ENCODE measurements around the gene CARD19. TPM values are rescaled to one million over a fixed set of nuclear protein-coding genes. Genes with fewer than 3 reads are reported as not detected.
A peak's percentile ranks its signal among the peaks of the same experiment; 100 is the strongest.

CARD19 gene
- total RNA-seq, 1 donor from 2014 or later: 95.7 TPM

DNA sequence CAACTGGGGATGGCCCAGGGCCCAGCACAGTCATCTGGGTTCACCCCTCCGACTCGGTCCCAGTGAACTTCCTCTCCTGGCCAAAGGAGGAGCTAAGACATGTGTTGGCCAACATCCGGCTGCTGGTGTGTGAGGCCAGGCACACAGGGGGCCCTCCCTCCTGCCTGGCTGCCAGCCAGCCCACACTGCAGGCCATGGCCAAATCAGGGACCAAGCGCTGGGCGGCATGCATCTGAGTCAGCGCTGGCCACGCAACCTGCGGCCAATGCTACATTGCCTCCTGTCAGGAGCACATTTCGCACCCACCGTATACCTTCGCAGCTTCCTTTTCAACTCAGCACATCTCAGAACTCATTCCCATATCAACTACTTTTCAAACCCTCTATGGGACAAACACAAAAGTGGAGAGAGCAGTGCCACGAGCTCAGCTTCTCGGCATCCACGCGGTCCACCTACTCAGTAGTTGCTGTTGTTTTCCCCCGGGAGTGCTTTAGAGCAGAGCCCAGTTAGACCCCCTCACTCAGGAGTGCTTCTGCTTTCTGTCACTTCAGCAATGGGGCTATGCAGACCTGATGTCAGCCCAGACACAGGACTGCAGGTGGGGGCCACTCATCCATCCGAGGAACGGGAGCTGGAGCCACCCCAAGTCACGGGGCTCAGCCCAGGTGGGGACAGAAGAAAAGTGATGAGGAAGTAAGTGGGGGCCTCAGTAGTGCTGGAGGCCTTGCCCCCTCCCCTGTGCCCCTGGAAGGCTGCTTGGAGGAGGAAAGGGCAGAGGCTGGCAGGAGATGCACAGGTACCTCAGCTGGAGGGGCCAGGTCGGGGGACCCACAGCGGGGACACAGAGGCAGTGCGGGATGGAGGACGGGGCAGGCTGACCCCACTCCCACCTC, 24.2 kb downstream of the CARD19 start:
- DNase-seq (ENCODE audit: low read depth, low spot score): peak; percentile 66

DNA sequence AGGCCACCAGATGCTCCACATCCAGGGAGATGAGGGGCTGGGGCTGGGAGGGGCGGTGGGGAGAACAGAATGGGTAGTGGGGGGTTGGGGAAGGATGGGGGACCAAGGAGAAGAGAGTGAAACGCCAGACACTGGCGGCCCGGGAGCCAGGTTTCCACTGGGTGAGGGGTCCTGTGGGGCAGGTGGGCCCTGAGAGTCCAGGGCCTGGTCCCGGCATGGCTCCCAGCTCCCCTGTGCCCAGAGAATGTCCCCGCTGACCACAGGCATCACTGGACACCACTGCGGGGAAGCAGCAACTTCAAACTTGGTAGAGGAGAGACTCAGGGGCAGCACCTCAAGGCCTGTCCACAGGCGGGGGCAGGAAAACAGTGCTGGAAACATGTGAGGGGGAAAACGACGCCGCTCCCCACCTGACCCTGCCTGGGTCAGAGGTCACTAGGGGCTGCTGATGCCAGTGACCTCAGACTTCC, 24.9 kb downstream of the CARD19 start:
- no peak for DNase-seq (ENCODE audit: low read depth, low spot score)

DNA sequence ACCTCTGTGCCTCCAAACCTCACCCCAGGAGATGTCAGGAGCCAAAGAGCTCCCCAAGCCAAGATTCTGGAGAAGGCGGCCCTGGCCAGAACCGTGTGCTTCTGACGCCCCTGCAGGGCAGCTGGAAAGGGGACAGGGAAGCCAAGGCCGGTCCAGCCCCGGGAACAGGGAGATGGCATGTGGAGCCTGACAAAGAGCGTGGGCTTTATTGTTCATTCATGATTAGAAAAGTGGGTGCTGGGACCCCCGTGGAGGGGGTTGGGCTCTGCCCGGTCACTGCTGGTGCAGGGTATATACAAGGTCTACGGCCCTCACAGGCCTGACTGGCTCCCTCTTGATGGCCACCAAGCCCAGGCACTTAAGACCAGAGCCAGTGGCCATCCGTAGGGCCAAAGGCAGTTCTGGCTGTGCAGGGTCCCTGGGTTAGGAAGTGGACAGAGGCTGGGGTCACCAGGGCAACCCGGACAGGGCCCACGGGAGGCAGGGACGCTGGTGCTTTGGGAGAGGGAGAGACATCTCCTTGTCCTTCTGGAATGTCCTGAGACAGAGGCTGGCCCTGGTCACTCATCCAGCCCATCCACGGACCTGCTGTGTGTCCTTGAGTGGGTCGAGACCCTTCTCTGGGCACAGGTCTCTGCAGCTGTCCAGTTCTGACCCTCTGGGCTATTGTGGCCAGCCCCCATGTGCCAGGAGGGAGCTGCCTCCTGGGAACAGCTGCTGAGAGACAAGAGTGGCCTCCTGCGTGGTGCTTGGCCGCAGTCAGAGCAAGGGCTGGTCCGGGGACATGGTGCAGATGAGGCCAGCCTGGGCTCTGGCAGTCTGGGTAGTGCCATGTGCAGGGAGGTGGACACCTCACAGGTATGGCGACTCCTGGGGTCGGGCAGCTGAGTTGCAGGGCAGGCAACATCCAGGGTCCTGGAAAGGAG, 25.6 kb downstream of the CARD19 start:
- DNase-seq (ENCODE audit: low read depth, low spot score): no peak

DNA sequence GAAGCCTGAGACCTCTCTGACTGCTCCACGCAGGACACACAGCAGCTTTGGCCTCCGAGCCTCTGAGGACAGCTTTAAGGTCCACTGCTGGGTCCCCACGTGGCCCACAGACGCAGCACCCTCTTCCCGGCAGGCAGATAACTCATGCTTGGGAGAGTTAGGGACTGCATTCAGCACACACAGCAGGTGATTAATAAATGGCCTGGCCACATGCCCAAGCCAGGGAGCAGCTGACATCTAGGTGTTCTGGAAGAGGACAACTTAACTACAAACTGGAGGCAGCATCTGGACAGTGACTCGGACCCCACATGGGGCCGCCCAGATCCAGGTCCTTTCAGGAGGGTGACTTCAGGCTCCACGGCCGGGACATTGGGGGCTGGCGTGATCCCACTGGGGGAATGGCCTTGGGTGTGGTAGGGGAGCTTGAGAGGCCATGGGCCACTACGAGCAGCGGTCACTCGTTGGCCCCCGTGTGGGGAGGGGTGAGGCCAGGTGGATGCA, 26.8 kb downstream of the CARD19 start:
- DNase-seq (ENCODE audit: low read depth, low spot score): no peak

DNA sequence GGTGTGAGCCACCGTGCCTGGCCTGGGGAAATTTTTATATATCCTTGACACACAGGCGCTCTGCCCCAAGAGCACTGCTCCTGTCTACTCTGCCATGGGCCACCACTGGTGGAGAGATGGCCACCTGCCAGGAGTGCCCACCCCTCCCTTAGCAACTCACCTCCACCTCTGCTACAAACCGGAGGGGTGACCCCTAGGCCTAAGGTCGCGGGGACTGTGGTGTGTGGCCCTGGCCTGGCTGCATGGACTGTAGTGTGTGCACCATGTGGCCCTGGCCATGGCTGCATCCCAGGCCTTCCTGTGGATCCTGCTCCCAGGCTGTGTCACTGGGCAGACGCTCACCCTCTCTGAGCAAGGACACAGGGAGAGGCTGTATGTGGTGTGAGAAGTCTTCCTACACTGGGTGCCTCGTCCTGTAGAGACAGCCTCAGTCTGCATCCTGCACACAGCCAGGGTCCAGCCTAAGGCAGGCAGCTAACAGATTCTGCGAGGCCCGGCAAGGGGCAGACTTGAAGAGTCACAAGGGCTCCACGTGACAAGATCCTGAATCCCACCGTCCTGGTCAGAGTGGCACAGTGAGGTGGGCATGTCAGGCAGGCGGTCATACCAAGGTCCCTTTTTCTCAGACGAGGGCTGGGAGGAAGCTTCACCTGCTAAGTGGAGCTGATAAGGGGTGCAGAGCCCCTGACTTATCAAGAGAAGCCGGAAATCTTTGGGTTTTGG, 27.7 kb downstream of the CARD19 start:
- no peak for DNase-seq (ENCODE audit: low read depth, low spot score)

DNA sequence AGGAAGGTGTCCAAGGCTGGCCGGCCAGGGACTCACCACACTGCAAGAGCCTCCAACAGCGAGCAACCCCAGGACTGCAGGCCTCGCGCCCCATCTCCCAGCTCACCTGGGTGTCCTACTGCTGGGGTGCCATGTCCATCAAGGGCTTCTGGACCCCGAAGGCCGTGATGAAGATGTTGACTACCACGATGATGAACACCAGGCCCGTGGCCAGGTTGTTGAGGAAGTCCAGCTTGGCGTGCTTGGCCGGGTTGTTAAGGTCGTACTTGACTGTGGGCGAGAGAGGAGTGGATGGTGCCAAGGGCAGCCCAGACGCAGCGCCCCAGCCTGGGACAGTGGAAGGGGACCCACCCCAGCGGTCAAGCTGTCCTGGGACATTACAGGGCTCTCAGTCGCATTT, 28.8 kb downstream of the CARD19 start:
- no peak for DNase-seq (ENCODE audit: low read depth, low spot score)

DNA sequence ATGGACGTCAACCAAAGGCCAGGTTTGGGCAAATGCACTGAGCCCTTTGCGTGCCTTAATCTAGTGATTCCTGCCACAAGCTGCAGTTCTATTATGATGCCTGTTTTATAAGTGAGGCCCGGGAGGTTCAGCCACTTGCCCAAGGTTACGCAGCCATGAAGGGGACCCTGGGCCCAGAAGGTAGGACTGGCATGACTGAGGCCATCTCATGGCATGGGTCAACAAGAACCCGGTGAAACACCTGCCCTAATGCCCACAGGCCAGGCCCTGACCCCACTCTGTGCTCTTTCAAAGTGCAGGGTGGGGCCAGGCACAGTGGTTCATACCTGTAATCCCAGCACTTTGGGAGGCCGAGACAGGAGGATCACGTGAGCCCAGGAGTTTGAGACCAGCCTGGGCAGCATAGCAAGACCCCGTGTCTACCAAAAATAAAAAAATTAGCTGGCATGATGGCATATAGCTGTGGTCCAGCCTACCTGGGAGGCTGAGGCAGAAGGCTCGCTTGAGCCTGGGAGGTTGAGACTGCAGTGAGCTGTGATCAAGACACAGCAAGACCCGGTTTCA, 29.4 kb downstream of the CARD19 start:
- no peak for DNase-seq (ENCODE audit: low read depth, low spot score)

DNA sequence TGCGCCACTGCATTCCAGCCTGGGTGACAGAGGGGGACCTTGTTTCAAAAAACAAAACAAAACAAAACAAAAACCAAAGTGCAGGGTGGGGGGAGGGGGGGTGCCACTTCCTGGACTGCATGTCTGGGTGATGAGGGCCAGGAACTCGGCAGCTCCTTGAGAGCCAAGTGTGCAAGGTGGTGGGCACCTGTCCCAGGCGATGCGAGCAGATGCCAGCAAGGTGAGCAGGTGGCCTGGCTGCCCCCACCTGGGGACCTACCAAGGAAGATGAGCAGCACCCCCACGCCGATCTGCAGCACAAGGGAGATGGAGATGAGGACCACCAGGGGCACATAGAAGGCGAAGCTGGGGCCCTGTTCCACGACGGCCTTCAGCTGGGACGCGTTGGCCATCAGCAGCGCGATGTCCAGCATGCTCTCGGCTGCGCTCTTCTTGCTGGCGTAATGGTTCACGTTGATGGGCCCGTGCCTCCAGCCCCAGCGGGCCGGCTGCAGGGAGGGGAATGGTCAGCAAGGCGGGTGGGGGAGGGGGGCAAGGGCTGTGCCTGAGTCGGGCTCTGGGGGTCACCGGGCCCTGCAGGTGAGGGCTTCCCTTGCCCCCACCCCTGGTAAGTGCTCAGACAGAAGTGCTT, 30.2 kb downstream of the CARD19 start:
- DNase-seq (ENCODE audit: low read depth, low spot score): no peak

DNA sequence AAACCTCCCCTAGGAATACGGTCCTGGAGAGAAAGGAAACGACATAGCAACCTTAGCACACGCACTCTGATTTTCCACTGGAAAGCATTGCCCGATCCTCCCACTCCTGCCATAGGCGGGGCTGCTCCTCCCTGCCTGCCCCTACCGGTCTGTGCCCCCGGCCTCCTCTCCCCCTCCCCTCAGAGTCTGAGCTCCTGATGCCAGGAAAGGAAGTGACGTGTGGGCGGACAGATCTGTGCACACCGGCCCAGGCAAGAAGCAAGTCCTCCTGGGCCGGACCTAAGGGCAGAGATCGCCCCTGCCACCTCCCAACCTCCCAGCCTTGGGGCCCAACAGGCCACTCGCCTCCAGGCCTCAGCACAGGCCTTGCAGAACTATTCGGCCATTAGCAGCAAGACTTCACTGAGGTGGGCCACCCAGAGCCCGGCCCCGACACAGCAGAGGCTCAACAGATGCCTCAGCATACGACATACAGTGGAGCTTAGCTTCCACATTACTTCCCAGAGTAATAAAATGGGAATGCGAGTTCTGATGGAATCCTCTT, 30.9 kb downstream of the CARD19 start:
- DNase-seq (ENCODE audit: low read depth, low spot score): no peak

DNA sequence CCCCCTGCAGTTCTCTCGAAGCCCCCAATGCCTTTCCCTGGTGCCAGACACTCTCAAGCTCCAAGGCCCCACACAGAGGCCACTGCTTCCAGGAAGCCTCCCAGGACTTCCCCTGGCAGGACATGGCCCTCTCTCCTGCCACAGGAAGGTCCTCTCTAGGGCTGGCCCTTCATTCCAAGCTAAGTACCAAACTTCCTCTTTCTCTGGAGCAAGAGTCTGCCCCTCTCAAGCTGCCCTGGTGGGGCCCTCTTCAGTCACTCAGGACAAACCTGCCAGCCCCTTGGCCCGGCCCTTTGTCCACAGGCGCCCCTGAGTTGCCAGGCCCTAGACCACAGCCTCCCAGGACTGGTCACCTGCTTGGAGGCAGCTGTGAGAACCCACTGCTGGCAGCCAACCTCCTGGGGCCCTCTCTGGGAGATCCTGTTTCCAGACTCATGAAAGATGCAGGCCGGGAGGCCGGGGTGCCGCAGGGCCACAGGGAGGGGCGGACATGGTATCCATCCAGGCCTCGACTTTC, 31.4 kb downstream of the CARD19 start:
- no peak for DNase-seq (ENCODE audit: low read depth, low spot score)

DNA sequence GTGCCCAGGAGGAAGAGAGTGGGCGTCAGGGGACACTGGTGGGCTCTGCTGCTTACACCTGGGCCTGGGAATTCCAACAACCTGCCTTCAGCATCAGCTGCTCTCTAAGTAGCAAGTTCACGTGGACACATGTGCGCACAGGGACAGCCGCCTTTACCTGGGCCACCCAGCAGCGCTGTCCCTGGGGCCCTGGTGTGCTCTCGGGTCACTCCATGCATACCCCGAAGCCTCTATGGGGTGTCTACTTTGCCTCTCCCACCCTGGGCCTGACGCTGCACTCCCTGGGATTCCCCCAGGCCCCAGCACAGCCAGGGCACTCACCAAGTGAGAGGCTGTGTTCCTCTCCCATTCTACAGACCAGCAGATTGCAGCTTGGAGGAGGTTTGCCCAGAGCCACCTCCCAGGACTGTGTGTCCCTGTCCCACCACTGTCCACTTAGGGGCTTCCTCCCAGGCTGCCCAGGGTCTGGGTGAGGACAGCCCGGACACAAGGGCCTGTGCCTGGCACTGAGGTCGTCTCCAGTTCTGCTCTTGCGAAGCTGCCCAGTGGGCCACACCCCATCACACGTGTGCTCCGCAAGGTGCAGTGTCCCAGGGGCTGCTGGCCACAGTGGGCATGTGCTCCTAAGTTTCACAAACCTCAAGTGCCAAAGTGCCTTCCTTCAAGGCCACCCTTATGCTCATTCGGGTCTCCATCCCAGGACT, 32.1 kb downstream of the CARD19 start:
- no peak for DNase-seq (ENCODE audit: low read depth, low spot score)

DNA sequence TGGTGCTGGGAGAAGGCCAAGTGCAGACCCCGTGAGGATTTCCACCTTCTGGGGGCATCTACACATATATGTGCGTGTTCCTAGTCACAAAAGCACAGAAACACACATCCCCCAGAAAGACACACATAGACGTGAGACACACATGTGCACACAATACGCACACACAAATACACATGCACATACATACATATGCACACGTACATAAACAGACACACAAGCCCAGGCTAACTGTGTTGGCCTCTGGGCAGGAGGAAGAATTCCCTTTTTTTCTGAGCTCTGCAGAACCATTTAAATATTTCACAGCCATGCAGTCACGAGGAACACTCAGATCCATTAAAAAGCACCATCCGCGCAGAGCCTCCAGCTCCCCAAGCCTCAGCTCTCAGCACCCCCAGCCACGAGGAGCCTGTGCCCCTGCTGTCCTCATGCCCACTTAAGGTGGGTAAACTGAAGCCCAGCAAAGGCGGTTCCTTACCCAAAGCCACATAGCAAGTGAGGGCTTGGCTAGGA, 32.8 kb downstream of the CARD19 start:
- no peak for DNase-seq (ENCODE audit: low read depth, low spot score)

DNA sequence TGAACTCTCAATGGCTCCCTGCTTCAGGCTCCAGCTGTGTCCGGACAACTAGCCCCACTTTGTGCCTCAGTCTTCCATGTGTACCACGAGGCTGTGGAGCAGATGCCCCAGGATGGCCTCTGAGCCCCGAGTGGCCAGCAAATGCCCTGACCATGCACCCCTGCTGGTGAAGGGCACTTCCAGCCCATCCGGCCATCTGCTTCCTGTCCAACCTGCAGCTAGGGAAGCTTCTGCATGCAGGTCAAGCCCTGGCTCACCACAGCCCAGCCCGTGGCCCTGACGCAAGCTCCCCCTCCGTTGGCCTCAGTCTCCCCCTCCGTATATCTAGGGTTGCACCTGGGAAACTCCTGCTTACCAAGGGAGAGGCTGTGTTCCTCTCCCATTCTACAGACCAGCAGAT, 33.3 kb downstream of the CARD19 start:
- peak; percentile 61 for DNase-seq (ENCODE audit: low read depth, low spot score)

DNA sequence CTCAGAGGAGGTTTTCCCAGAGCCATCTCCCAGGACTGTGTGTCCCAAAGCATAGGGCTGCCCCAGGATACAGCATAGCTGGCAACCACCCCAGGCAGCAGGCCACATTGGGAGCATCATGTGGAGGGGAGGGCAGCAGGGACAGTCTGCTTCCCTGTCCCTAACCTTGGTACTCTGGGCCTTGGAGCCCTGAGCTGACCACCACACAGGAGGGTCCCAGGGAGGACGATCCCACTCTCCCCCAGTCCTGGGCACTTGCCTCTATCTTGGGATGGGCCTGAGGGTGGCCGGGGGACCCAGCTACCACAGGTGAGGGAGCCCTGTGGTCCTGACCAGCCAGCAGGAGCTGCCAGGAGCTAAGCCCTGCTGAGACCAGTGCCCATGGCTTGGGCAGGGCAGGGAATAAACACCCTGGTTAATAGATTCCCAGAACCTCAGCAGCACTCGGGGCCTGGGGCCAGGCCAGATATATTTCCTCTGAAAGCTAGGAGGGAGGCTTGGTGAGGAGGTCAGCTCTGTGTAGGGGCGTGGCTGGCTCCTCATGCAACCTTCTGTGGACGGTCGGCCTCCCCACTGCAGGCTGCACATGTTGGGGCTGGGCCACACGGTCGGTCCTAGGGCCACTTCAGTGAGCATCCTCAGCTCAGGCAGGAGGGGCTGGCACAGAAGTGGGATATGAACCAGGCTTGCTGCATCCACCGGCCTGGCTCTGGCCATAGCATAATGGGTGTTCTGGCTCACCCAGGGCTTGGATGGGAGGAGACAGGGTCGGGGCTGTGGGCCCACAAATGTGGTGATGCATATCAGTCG, 33.9 kb downstream of the CARD19 start:
- DNase-seq (ENCODE audit: low read depth, low spot score): no peak

DNA sequence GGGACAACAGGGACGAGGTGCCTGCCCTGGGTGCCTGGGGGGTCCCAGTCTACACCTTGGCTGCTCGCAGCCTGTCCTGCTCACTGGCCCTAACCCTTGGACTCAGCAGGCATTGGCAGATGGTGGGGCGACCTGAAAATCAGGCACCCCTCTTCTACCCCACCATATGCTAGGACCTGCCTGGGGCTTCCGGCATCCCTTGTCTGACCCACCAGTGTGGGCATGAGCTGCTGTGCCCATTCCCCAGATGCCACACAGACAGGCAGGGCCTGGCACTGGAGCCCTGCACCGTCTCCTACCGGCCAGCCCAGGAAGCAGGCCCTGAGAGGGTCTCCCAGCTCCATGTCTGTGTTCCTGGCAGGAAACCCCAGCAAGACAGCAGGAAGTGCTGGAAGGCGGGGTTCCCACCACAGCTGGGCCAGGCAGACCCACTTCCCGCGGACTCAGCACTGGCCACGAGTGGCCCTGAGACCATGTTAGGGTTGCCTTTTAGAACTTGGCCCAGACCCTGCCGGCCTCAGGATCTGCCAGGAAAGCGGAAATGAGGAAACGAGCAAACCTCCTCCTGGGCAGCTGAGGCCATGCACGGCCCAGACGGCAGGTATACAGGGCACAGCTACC, 35.0 kb downstream of the CARD19 start:
- no peak for DNase-seq (ENCODE audit: low read depth, low spot score)

DNA sequence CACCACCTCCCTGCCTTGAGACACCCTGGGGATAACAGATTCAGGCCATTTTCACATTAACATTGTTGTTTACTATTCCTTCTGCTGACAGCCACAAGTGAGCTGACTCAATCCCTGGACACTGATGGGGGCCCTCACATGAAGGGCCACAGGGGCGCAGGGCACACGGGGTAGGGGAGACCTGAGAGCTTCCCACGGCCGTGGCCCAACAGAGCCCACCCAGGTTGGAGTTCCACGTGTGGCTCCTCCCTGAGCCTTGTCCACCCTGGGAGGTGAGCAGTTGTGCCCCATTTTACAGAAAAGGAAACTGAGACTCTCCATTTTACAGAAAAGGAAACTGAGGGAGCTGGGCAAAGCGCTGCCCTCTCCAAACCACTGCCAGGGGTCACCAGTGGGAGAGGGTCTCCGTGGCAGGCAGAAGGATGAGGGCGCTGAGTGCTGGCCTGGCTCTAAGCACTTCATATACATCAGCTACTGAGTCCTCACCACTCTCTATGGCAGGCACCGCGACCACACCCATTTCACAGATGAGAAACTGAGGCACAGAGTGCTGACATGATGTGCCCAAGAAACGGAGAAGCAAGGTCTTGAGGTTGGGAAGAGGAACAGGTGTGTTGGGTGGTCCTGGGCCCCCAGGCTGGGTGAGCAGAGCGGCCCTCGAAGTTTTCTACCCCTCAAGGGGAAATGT, 35.7 kb downstream of the CARD19 start:
- no peak for DNase-seq (ENCODE audit: low read depth, low spot score)

DNA sequence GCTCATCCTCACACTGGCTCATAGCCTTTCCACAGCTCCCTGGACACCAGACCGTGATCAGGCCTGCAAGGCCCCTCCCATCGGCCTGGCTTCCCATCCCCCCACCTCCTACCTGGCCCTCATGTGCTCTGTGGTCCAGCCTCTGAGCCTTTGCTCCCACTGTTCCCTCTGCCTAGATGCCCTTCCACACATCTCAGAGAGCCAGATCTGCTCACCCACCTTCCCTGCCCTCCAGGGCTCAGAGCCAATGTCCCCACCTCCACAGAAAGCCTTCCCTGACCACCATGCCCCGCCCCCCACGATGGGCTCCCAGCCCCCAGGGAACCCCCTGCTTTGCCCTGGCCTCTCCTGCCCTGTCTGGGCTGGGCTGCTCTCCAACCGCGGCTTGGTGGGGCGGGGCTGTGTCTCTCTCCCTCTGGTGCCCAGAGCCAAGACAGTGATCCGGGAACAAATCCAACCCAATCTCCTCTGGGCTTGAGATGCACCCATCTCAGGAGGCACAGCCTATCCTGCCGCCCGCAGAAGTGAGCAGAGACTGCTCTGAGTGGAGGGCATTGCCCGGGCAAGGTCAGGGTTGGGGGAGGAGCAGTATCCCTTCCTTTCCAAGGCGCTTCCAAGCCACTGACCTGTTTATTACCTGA, 36.4 kb downstream of the CARD19 start:
- DNase-seq (ENCODE audit: low read depth, low spot score): no peak
